NOMO-1 treated with DMSO at 0.1 percent for 48 hours (cell line): ENCODE data around the gene ALLC.

Source experiments
- DNase-seq: peaks from one replicate; lab custom pipeline; 2025; ENCODE audit not compliant: unreplicated experiment; lab: John Stamatoyannopoulos, UW

Gene ALLC

GRCh38 chr2:3743951-3744555, 86.1 kb downstream of the ALLC start:
- no peak for DNase-seq

GRCh38 chr2:3745920-3746319, 87.9 kb downstream of the ALLC start:
- no peak for DNase-seq

- DNase-seq: no peak
Measured at GRCh38 chr2:3747032-3747654, 89.1 kb downstream of the ALLC start.

GRCh38 chr2:3747826-3748225, 89.8 kb downstream of the ALLC start:
- no peak for DNase-seq

GRCh38 chr2:3749201-3749600, 91.2 kb downstream of the ALLC start:
- DNase-seq: no peak

- no peak for DNase-seq
Measured at GRCh38 chr2:3751251-3751650, 93.3 kb downstream of the ALLC start.

- DNase-seq: no peak
Measured at GRCh38 chr2:3751806-3752205, 93.8 kb downstream of the ALLC start.
